Erythroblast (primary cell): Measurements from ENCODE around the gene CXXC5.

Experiments
- GATA1 ChIP-seq: IDR thresholded peaks from 2 replicates; pipeline ENCODE4 v1.6.1; 2011; ENCODE audit warnings: low read depth, mild to moderate bottlenecking, control low read depth, low read length, moderate library complexity
- POLR2A ChIP-seq: IDR thresholded peaks from 2 replicates; pipeline ENCODE4 v1.6.1; 2011; ENCODE audit warnings: mild to moderate bottlenecking, low read length

- TF ChIP-seq POLR2A = no peak
- TF ChIP-seq GATA1 = no peak
Measured at GRCh38 chr5:139686356-139686705, 38.2 kb downstream of the CXXC5 start.
